Activated CD4-positive, CD25-positive, alpha-beta regulatory T cell (primary cell): ENCODE data around the gene IFT52.
"Not testable (repeated sequence)": the region's sequence is repeated elsewhere in the genome, so short reads cannot be mapped to it uniquely, and the experiment has no call there.

ENCODE experiments used
- DNase-seq, 4 experiments: peaks; one replicate each; lab custom pipeline; 2025; lab: John Stamatoyannopoulos, UW

Gene IFT52

GRCh38 chr20:43567477-43567876, 23.3 kb upstream of the IFT52 start:
- no peak for DNase-seq

- DNase-seq = no peak
Observed at GRCh38 chr20:43568706-43569105, 22.0 kb upstream of the IFT52 start.

- DNase-seq = no peak
Observed at GRCh38 chr20:43569282-43569681, 21.5 kb upstream of the IFT52 start.

GRCh38 chr20:43570496-43570895, 20.2 kb upstream of the IFT52 start:
- DNase-seq = no peak

GRCh38 chr20:43571310-43571709, 19.4 kb upstream of the IFT52 start:
- no peak for DNase-seq

- DNase-seq = no peak
Observed at GRCh38 chr20:43571771-43572170, 19.0 kb upstream of the IFT52 start.

GRCh38 chr20:43572891-43573290, 17.8 kb upstream of the IFT52 start:
- no peak for DNase-seq

- no peak for DNase-seq
Observed at GRCh38 chr20:43576108-43576507, 14.6 kb upstream of the IFT52 start.

- DNase-seq = no peak
Observed at GRCh38 chr20:43579861-43580793, 10.6 kb upstream of the IFT52 start.

GRCh38 chr20:43583133-43583864, 7.4 kb upstream of the IFT52 start:
- no peak for DNase-seq

GRCh38 chr20:43583982-43584432, 6.7 kb upstream of the IFT52 start:
- no peak for DNase-seq

- no peak for DNase-seq
Observed at GRCh38 chr20:43584448-43585136, 6.1 kb upstream of the IFT52 start.

GRCh38 chr20:43586641-43587040, 4.1 kb upstream of the IFT52 start:
- DNase-seq = no peak

- not testable (repeated sequence) for DNase-seq
Observed at GRCh38 chr20:43588526-43588925, 2.2 kb upstream of the IFT52 start.

- no peak for DNase-seq
Observed at GRCh38 chr20:43590036-43590391, 723 bp upstream of the IFT52 start.

GRCh38 chr20:43601960-43602359, 11.2 kb downstream of the IFT52 start:
- not testable (repeated sequence) for DNase-seq

GRCh38 chr20:43603124-43603523, 12.4 kb downstream of the IFT52 start:
- DNase-seq = no peak

- no peak for DNase-seq
Observed at GRCh38 chr20:43605715-43606114, 15.0 kb downstream of the IFT52 start.

- DNase-seq = not testable (repeated sequence)
Observed at GRCh38 chr20:43607278-43607677, 16.5 kb downstream of the IFT52 start.

GRCh38 chr20:43631598-43631997, 40.9 kb downstream of the IFT52 start:
- no peak for DNase-seq

- no peak for DNase-seq
Observed at GRCh38 chr20:43636429-43636828, 45.7 kb downstream of the IFT52 start.

GRCh38 chr20:43642548-43642947, 51.8 kb downstream of the IFT52 start:
- no peak for DNase-seq
